MM.1S (cell line): ENCODE results near the gene PRRC1.
"Not testable (repeated sequence)": the region's sequence is repeated elsewhere in the genome, so short reads cannot be mapped to it uniquely, and the experiment has no call there.

ENCODE experiments used
- DNase-seq: peaks from one replicate; pipeline ENCODE4 v3.0.0-alpha.2; 2015
- H2AFZ ChIP-seq: fragments of 300-600 bp; sonication (generic); 2 replicates; pipeline ENCODE4 v1.6.0; 2016; ENCODE audit warnings: antibody characterized with exemption, low read length
- H3F3A ChIP-seq: fragments of 300-600 bp; sonication (generic); 2 replicates; pipeline ENCODE4 v1.6.1; 2016; ENCODE audit warnings: mild to moderate bottlenecking, antibody characterized with exemption, low read length, moderate library complexity, mixed read lengths; ENCODE audit not compliant: insufficient read depth
- H3K27ac ChIP-seq: fragments of 300-600 bp; sonication (generic); 2 replicates; pipeline ENCODE4 v1.5.1; 2016; ENCODE audit warnings: mild to moderate bottlenecking, low read length
- H3K27me3 ChIP-seq: fragments of 300-600 bp; sonication (generic); replicated peaks from 2 replicates; pipeline ENCODE4 v1.6.0; 2016; ENCODE audit warnings: low read length; ENCODE audit not compliant: insufficient read depth
- H3K36me3 ChIP-seq: fragments of 300-600 bp; sonication (generic); replicated peaks from 2 replicates; pipeline ENCODE4 v1.6.1; 2016; ENCODE audit warnings: mild to moderate bottlenecking, low read length, mixed read lengths; ENCODE audit not compliant: insufficient read depth
- H3K4me1 ChIP-seq: fragments of 300-600 bp; sonication (generic); 2 replicates; pipeline ENCODE4 v1.6.1; 2016; ENCODE audit warnings: low read length, mixed read lengths
- H3K4me2 ChIP-seq: fragments of 300-600 bp; sonication (generic); 2 replicates; pipeline ENCODE4 v1.6.0; 2016; ENCODE audit warnings: low read depth, low read length
- H3K4me3 ChIP-seq: fragments of 300-600 bp; sonication (generic); 2 replicates; pipeline ENCODE4 v1.5.1; 2016; ENCODE audit warnings: low read length, mixed read lengths
- H3K79me2 ChIP-seq: fragments of 300-600 bp; sonication (generic); 2 replicates; pipeline ENCODE4 v1.6.1; 2016; ENCODE audit warnings: mixed run types, low read length, mixed read lengths
- H3K9ac ChIP-seq: fragments of 300-600 bp; sonication (generic); 2 replicates; pipeline ENCODE4 v1.6.1; 2016; ENCODE audit warnings: low read length, mixed read lengths
- H3K9me2 ChIP-seq: fragments of 300-600 bp; sonication (generic); replicated peaks from 2 replicates; pipeline ENCODE4 v1.6.1; 2016; ENCODE audit warnings: mild to moderate bottlenecking, low read length, mixed read lengths; ENCODE audit not compliant: insufficient read depth
- H3K9me3 ChIP-seq: fragments of 300-600 bp; sonication (generic); replicated peaks from 2 replicates; pipeline ENCODE4 v1.6.1; 2016; ENCODE audit warnings: mild to moderate bottlenecking, low read length, mixed read lengths; ENCODE audit not compliant: insufficient read depth
- H4K20me1 ChIP-seq: fragments of 300-600 bp; sonication (generic); 2 replicates; pipeline ENCODE4 v1.6.1; 2016; ENCODE audit warnings: mild to moderate bottlenecking, low read length, moderate library complexity, mixed read lengths; ENCODE audit not compliant: insufficient read depth
- EZH2 ChIP-seq: fragments of 300-600 bp; sonication (generic); optimal IDR thresholded peaks from 2 replicates; pipeline ENCODE3; 2017; ENCODE audit warnings: low read depth, mild to moderate bottlenecking, antibody characterized with exemption, low read length, mixed read lengths
- EZH2phosphoT487 ChIP-seq: fragments of 300-600 bp; sonication (generic); IDR thresholded peaks from 2 replicates; pipeline ENCODE4 v1.6.1; 2018; ENCODE audit warnings: antibody characterized with exemption, low read length
- TF ChIP-seq, protein P1 (sequence below): fragments of 300-600 bp; sonication (generic); IDR thresholded peaks from 2 replicates; pipeline ENCODE4 v1.5.1; 2016; ENCODE audit warnings: antibody characterized with exemption, low read length, mixed read lengths

PRRC1 gene

DNA sequence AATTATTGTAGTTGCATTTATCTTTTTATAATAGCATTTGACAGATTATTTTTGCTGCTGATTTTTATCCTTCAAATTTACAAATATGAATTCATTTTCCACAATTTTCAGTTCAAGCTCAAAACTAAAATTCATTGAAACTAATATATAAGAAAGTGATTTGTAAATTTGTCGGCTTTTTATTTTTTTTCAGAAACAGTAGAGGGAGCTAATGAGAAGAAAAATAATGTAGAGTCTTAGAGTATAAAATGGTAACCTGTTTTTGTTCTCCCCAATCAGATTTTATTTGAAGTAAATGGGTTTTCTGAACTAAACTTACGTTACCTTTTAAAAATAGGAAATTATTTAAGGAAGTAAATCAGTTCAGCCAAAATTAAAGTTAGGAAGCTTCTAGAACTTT is 19.2 kb downstream of the PRRC1 start:
- Histone ChIP-seq H3K79me2 (no peaks in the 10 kb centered on the region), H3K9ac (no peak overlapping the region), H3F3A (no peaks in the 10 kb centered on the region), H3K9me2 (no peaks in the 10 kb centered on the region), H3K4me2 (no peak overlapping the region), H3K4me1 (no peaks in the 10 kb centered on the region), H4K20me1 (no peaks in the 10 kb centered on the region), H3K27me3 (no peaks in the 10 kb centered on the region), H3K36me3 (peaks cover 3% of the 10 kb centered on the region; the same call in 1 of the 2 replicates), H3K27ac (no peak overlapping the region), H3K4me3 (no peak overlapping the region), H3K9me3 (no peaks in the 10 kb centered on the region), H2AFZ (no peak overlapping the region)
- DNase-seq = peak; percentile 28
- no peak for TF ChIP-seq EZH2
- TF ChIP-seq, protein P1, sequence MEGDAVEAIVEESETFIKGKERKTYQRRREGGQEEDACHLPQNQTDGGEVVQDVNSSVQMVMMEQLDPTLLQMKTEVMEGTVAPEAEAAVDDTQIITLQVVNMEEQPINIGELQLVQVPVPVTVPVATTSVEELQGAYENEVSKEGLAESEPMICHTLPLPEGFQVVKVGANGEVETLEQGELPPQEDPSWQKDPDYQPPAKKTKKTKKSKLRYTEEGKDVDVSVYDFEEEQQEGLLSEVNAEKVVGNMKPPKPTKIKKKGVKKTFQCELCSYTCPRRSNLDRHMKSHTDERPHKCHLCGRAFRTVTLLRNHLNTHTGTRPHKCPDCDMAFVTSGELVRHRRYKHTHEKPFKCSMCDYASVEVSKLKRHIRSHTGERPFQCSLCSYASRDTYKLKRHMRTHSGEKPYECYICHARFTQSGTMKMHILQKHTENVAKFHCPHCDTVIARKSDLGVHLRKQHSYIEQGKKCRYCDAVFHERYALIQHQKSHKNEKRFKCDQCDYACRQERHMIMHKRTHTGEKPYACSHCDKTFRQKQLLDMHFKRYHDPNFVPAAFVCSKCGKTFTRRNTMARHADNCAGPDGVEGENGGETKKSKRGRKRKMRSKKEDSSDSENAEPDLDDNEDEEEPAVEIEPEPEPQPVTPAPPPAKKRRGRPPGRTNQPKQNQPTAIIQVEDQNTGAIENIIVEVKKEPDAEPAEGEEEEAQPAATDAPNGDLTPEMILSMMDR = peak; percentile 44

DNA sequence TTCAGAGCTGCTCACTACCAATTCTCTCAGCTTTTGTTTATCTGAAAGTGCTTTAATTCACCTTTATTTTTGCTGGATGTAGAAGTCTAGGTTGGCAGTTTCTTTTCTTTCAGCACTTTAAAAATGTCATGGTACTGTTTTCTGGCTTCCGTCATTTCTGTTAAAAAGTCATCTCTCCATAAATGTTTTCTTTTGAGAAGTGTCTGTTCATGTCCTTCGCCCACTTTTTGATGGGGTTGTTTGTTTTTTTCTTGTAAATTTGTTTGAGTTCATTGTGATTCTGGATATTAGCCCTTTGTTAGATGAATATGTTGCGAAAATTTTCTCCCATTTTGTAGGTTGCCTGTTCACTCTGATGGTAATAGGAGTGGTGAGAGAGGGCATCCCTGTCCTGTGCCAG is 23.1 kb downstream of the PRRC1 start:
- H3K9me2 ChIP-seq, H4K20me1 ChIP-seq, H3K4me3 ChIP-seq, H3K27ac ChIP-seq, H3K4me1 ChIP-seq, H2AFZ ChIP-seq, H3K27me3 ChIP-seq, H3K4me2 ChIP-seq, H3K79me2 ChIP-seq, H3K9me3 ChIP-seq, H3K36me3 ChIP-seq, DNase-seq, H3K9ac ChIP-seq, H3F3A ChIP-seq: not testable (repeated sequence)

DNA sequence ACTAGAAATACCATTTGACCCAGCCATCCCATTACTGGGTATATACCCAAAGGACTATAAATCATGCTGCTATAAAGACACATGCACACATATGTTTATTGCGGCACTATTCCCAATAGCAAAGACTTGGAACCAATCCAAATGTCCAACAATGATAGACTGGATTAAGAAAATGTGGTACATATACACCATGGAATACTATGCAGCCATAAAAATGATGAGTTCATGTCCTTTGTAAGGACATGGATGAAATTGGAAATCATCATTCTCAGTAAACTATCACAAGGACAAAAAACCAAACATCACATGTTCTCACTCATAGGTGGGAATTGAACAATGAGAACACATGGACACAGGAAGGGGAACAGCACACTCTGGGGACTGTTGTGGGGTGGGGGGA is 27.8 kb downstream of the PRRC1 start:
- H3K79me2 ChIP-seq = not testable (repeated sequence)

DNA sequence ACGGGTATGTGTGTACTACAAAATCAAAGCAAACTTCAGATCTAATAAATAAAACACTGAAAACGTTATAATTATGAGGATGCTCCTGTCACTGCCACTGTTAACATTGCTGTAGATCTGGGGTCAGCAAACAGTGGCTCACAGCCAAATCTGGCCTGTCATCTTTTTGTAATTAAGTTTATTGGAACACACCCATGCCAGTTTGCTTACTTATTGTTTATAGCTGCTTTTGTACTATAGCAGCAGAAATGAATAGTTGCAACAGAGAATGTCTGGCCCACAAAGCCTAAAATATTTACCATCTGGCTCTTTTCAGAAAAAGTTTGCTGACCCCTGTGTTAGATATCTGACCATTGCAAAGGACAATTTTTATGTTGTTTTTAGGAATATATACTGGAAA is 32.1 kb downstream of the PRRC1 start:
- TF ChIP-seq EZH2phosphoT487 (no peak), EZH2 (no peak)
- TF ChIP-seq, protein P1 = no peak
- Histone ChIP-seq H3K27ac (no peak overlapping the region), H3K9ac (no peak overlapping the region), H2AFZ (no peak overlapping the region), H3K27me3 (no peaks in the 10 kb centered on the region), H4K20me1 (no peaks in the 10 kb centered on the region), H3K9me3 (no peaks in the 10 kb centered on the region), H3K4me1 (peaks cover 8% of the 10 kb centered on the region; the same call in 1 of the 2 replicates), H3K4me2 (no peak overlapping the region), H3K4me3 (no peak overlapping the region), H3F3A (no peaks in the 10 kb centered on the region), H3K79me2 (no peaks in the 10 kb centered on the region), H3K36me3 (peaks cover 4% of the 10 kb centered on the region), H3K9me2 (no peaks in the 10 kb centered on the region)
- no peak for DNase-seq

More for the DNA sequence above, 27.8 kb downstream of the PRRC1 start:
- not testable (repeated sequence) for H3K27me3 ChIP-seq, H3K4me1 ChIP-seq, H3K27ac ChIP-seq, DNase-seq, H3K9me3 ChIP-seq, H3K4me3 ChIP-seq, H3K4me2 ChIP-seq, H3F3A ChIP-seq, H4K20me1 ChIP-seq, H3K9ac ChIP-seq, H3K36me3 ChIP-seq, H3K9me2 ChIP-seq, H2AFZ ChIP-seq
